ENCODE measurements around the gene RPP14.
A peak's percentile ranks its signal among the peaks of the same experiment; 100 is the strongest.

RPP14 gene

DNA sequence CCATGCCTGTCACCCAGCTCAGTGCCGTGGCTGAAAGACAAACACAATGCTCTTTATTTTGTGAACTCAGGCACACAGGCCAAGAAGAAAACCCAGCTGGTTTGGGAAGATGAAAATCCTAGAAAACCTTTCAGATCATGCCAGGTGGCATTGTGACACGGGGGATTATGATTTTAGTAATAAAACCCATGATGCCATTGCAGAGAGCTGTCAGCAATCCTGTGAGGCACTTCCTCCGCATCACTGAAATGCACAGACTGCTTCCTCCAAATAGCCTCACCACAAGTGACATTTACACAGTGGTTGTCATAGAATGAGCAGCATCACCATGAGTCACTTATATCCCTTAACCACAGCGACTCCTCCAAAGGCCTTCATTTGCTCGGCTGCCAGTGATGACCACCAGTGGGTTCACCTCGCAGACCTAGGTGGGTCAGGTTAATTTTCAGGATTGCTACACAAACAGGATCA lies 45.7 kb upstream of the RPP14 start:
- DNase-seq (ENCODE audit: low read depth in 1 of 2, low spot score in 1 of 2), result no peak
- Histone ChIP-seq H3K4me3 (replicated peaks; ENCODE audit: insufficient read depth, low read length) (no peak overlapping the region), H3K27me3 (ENCODE audit: insufficient read depth, poor library complexity, severe bottlenecking) (no peaks in the 10 kb centered on the region), H3K27ac (replicated peaks) (no peak overlapping the region)
- TF ChIP-seq GABPA (IDR thresholded peaks at IDR 0.05; ENCODE audit: low read depth) (0 out of 2 replicates have a peak, but pooled peaks have one; percentile 34), SPI1 (IDR thresholded peaks at IDR 0.05; ENCODE audit: borderline replicate concordance, low read depth) (no peak), CTCF (IDR thresholded peaks at IDR 0.05; ENCODE audit: insufficient read depth, low read length) (no peak), POLR2AphosphoS5 (IDR thresholded peaks at IDR 0.05; ENCODE audit: low read depth) (no peak)
- TF ChIP-seq, protein P1, sequence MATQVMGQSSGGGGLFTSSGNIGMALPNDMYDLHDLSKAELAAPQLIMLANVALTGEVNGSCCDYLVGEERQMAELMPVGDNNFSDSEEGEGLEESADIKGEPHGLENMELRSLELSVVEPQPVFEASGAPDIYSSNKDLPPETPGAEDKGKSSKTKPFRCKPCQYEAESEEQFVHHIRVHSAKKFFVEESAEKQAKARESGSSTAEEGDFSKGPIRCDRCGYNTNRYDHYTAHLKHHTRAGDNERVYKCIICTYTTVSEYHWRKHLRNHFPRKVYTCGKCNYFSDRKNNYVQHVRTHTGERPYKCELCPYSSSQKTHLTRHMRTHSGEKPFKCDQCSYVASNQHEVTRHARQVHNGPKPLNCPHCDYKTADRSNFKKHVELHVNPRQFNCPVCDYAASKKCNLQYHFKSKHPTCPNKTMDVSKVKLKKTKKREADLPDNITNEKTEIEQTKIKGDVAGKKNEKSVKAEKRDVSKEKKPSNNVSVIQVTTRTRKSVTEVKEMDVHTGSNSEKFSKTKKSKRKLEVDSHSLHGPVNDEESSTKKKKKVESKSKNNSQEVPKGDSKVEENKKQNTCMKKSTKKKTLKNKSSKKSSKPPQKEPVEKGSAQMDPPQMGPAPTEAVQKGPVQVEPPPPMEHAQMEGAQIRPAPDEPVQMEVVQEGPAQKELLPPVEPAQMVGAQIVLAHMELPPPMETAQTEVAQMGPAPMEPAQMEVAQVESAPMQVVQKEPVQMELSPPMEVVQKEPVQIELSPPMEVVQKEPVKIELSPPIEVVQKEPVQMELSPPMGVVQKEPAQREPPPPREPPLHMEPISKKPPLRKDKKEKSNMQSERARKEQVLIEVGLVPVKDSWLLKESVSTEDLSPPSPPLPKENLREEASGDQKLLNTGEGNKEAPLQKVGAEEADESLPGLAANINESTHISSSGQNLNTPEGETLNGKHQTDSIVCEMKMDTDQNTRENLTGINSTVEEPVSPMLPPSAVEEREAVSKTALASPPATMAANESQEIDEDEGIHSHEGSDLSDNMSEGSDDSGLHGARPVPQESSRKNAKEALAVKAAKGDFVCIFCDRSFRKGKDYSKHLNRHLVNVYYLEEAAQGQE (IDR thresholded peaks at IDR 0.05; ENCODE audit: insufficient replicate concordance, low read depth), result no peak

DNA sequence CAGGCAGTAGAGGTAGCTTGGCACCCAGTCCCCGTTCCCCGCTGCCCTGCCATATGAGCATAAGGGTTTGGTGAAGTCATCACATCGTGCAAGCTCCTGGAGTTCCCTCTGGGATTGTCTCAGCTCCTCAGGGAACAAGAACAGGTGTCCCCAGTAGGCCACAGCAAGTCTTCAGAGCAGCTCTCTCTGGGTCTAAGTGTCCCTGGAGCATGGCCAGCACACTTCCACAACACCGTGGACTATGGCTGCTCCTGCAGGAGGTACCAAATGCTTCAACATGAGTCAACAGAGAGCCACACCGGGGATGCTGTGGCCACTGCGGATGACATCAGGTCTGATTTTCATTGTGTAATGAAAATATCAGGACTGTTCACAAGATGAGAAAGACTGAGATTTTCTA lies 45.3 kb upstream of the RPP14 start:
- no peak for DNase-seq (ENCODE audit: low read depth in 1 of 2, low spot score in 1 of 2)
- no peaks in the 10 kb centered on the region for H3K27me3 ChIP-seq (ENCODE audit: insufficient read depth, poor library complexity, severe bottlenecking)
- no peak overlapping the region for H3K27ac ChIP-seq (replicated peaks)
- no peak overlapping the region for H3K4me3 ChIP-seq (replicated peaks; ENCODE audit: insufficient read depth, low read length)
- TF ChIP-seq SPI1 (IDR thresholded peaks at IDR 0.05; ENCODE audit: borderline replicate concordance, low read depth) (no peak), POLR2AphosphoS5 (IDR thresholded peaks at IDR 0.05; ENCODE audit: low read depth) (no peak), CTCF (IDR thresholded peaks at IDR 0.05; ENCODE audit: insufficient read depth, low read length) (no peak), GABPA (IDR thresholded peaks at IDR 0.05; ENCODE audit: low read depth) (no peak)
- TF ChIP-seq, protein P1 (IDR thresholded peaks at IDR 0.05; ENCODE audit: insufficient replicate concordance, low read depth), result no peak

DNA sequence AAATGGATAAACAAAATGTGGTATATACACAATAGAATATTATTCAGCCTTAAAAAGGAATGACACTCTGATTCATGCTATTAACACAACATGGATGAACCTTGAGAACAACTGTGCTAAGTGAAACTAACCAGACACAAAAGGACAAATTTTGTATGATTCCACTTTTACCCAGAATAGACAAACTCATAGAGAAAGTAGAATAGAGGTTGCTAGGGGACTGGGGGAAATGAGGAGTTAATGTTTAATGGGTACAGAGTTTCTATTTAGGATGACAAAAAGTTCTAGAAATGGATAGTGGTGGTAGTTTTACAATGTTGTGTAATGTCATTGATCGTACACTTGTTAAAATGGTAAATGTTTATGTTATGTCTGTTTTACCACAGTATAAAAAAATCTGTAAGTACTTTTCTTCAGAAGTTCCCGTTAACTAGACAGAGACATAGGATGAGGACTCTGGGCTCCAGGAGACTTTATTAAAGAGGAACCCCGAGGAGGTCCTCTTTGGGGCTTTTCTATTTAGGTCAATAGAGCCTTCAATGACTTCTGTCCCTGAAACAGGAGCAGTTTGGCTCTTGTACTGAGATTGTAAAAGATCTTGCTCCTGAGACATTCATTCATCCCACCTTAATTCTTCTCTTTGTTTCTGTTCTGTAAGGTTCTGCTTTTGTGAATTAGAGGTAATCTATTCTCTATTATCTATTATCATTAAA lies 43.9 kb upstream of the RPP14 start:
- no peak for DNase-seq (ENCODE audit: low read depth in 1 of 2, low spot score in 1 of 2)
- TF ChIP-seq GABPA (IDR thresholded peaks at IDR 0.05; ENCODE audit: low read depth) (no peak), POLR2AphosphoS5 (IDR thresholded peaks at IDR 0.05; ENCODE audit: low read depth) (no peak), CTCF (IDR thresholded peaks at IDR 0.05; ENCODE audit: insufficient read depth, low read length) (no peak), SPI1 (IDR thresholded peaks at IDR 0.05; ENCODE audit: borderline replicate concordance, low read depth) (no peak)
- TF ChIP-seq, protein P1 (IDR thresholded peaks at IDR 0.05; ENCODE audit: insufficient replicate concordance, low read depth), result no peak
- H3K27ac ChIP-seq (replicated peaks), result no peak overlapping the region

More for the DNA sequence above, 43.9 kb upstream of the RPP14 start:
- H3K27me3 ChIP-seq (ENCODE audit: insufficient read depth, poor library complexity, severe bottlenecking), result no peaks in the 10 kb centered on the region
- no peak overlapping the region for H3K4me3 ChIP-seq (replicated peaks; ENCODE audit: insufficient read depth, low read length)

All from HL-60 (cell line).